HTERT RPE-1 (cell line): ENCODE results near the gene NDEL1.

Experiments used
- in situ Hi-C: fragments of 300-500 bp; cut with MboI; formaldehyde crosslinking; loops from 4 replicates; pipeline ENCODE4 v1.14.3; 2020; ENCODE audit warnings: low sequenced_read_pairs

Gene NDEL1

GRCh38 chr17:8413328-8413727 lies 22.4 kb upstream of the NDEL1 start:
- in situ Hi-C loops, result no loop called here

- in situ Hi-C loops, result no loop called here
Measured at GRCh38 chr17:8413938-8414337, 21.7 kb upstream of the NDEL1 start.

- in situ Hi-C loops, result no loop called here
Measured at GRCh38 chr17:8417806-8418205, 17.9 kb upstream of the NDEL1 start.

- in situ Hi-C loops, result no loop called here
Measured at GRCh38 chr17:8418471-8418870, 17.2 kb upstream of the NDEL1 start.

- in situ Hi-C loops, result no loop called here
Measured at GRCh38 chr17:8419305-8419704, 16.4 kb upstream of the NDEL1 start.

GRCh38 chr17:8420041-8420934 lies 15.4 kb upstream of the NDEL1 start:
- in situ Hi-C loops, result no loop called here

- in situ Hi-C loops, result no loop called here
Measured at GRCh38 chr17:8421571-8421970, 14.1 kb upstream of the NDEL1 start.

- in situ Hi-C loops, result no loop called here
Measured at GRCh38 chr17:8426094-8426720, 9.5 kb upstream of the NDEL1 start.

- in situ Hi-C loops, result no loop called here
Measured at GRCh38 chr17:8426802-8427201, 8.9 kb upstream of the NDEL1 start.

- in situ Hi-C loops, result no loop called here
Measured at GRCh38 chr17:8430966-8431365, 4.7 kb upstream of the NDEL1 start.

- in situ Hi-C loops, result no loop called here
Measured at GRCh38 chr17:8436169-8436843, 622 bp downstream of the NDEL1 start.

GRCh38 chr17:8436844-8437171 lies 1.1 kb downstream of the NDEL1 start:
- in situ Hi-C loops, result no loop called here

- in situ Hi-C loops, result no loop called here
Measured at GRCh38 chr17:8438441-8438840, 2.8 kb downstream of the NDEL1 start.

- in situ Hi-C loops, result no loop called here
Measured at GRCh38 chr17:8439681-8440080, 4.0 kb downstream of the NDEL1 start.

GRCh38 chr17:8441690-8442089 lies 6.0 kb downstream of the NDEL1 start:
- in situ Hi-C loops, result no loop called here

- in situ Hi-C loops, result no loop called here
Measured at GRCh38 chr17:8442310-8442709, 6.6 kb downstream of the NDEL1 start.

- in situ Hi-C loops, result no loop called here
Measured at GRCh38 chr17:8443756-8444155, 8.1 kb downstream of the NDEL1 start.

- in situ Hi-C loops, result no loop called here
Measured at GRCh38 chr17:8444494-8444893, 8.8 kb downstream of the NDEL1 start.

GRCh38 chr17:8445536-8445935 lies 9.9 kb downstream of the NDEL1 start:
- in situ Hi-C loops, result no loop called here

- in situ Hi-C loops, result no loop called here
Measured at GRCh38 chr17:8447799-8448198, 12.1 kb downstream of the NDEL1 start.

GRCh38 chr17:8448310-8448709 lies 12.6 kb downstream of the NDEL1 start:
- in situ Hi-C loops, result no loop called here
